Fibroblast of the aortic adventitia (primary cell): ENCODE results near the gene PDZD2. TPM values are rescaled to one million over a fixed set of nuclear protein-coding genes. Genes with fewer than 3 reads are reported as not detected.

Experiments
- DNase-seq: peaks from one replicate; pipeline ENCODE4 v3.0.0-alpha.2; 2010; ENCODE audit warnings: low read depth
- H3K4me3 ChIP-seq: 2 replicates; pipeline ENCODE4 v1.5.1; 2011; ENCODE audit warnings: low read depth, mild to moderate bottlenecking, control low read depth, low read length, moderate library complexity
- CTCF ChIP-seq: IDR thresholded peaks from 2 replicates; pipeline ENCODE4 v1.5.1; 2011; ENCODE audit warnings: mild to moderate bottlenecking, low read length, control low read depth, inconsistent platforms; ENCODE audit not compliant: insufficient read depth
- total RNA-seq: library from RNA; depleted of rRNA; stranded (reverse); fragments of >200 nt; gene quantifications from 2 replicates; pipeline ENCODE4 v1.2.3, GENCODE V29; 2012; ENCODE audit warnings: low replicate concordance

The PDZD2 gene
- total RNA-seq, 1 donor: under 0.01 TPM

DNA sequence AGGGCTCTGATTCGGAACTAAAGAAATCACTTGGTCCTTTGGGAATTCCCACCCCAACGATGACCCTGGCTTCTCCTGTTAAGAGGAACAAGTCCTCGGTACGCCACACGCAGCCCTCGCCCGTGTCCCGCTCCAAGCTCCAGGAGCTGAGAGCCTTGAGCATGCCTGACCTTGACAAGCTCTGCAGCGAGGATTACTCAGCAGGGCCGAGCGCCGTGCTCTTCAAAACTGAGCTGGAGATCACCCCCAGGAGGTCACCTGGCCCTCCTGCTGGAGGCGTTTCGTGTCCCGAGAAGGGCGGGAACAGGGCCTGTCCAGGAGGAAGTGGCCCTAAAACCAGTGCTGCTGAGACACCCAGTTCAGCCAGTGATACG, 451.8 kb downstream of the PDZD2 start:
- H3K4me3 ChIP-seq: no peak overlapping the region
- TF ChIP-seq CTCF: no peak
- no peak for DNase-seq

GRCh38 chr5:32092938-32093812, 454.2 kb downstream of the PDZD2 start:
- TF ChIP-seq CTCF: peak; percentile 70
- H3K4me3 ChIP-seq: no peak overlapping the region
- peak; percentile 80 for DNase-seq

DNA sequence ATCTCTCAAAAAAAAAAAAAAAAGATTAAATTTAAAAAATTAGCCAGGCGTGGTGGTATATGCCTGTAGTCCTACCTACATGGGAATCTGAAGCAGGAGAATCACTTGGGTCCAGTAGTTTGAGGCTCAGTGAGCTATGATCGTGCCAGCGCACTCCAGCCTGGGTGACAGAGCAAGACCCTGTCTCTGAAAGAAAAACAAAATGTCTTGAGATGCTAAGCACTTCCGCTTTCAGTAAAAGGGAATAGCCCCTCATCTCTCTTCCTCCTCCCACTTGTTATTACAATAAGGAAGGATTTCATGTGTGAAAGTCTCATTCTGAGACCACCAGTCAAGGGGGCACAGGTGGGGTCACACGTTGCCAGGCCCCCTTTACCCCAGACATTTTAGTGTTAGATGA, 455.8 kb downstream of the PDZD2 start:
- no peak for DNase-seq
- H3K4me3 ChIP-seq: no peak overlapping the region
- no peak for TF ChIP-seq CTCF

DNA sequence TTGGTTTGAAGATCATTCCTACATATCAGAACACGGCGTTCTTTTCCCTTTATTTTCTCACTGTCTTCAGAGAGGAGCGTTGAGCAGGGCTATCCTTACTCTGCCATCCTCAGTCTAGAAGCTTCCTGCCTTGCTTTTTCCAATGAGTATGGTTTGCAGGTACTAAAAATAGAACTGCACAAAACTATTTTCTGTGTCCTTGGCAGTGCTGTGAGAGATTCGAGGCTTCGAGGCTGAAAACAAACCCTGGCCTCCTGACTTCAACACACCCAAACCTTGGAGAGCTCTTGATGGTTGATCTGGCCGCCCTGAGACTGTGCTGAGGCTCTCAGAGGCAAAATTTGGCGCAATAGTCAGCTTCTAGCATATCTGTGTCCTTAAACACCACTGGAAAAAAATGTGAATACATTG, 456.3 kb downstream of the PDZD2 start:
- DNase-seq: peak; percentile 67
- no peak overlapping the region for H3K4me3 ChIP-seq
- TF ChIP-seq CTCF: no peak

DNA sequence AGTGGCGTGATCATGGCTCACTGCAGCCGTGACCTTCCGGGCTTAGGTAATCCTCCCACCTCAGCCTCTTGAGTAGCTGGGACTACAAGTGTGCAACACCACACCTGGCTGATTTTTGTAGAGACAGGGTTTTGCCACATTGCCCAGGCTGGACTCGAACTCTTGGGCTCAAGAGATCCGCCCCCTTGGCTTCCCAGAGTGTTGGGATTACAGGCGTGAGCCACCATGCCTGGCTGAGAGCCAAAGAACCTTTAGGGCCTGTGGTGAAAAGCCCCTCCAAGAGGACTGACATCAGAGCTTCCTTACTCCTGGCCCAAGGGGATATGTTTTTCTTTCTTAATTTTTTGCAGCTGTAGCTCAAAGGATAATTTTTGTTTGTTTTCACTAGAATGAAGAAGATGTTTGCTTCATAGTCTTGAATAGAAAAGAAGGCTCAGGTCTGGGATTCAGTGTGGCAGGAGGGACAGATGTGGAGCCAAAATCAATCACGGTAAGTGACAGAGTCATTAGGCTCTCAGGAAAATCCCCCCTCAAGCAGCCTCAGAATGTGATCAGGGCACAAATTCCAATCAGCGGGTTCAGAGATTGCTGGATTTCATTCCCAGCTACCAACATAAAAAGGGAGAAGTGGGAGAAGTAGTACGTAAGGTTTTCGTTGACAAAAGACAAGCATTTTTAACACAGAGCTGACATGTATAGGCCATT, 458.1 kb downstream of the PDZD2 start:
- DNase-seq: no peak
- H3K4me3 ChIP-seq: no peak overlapping the region
- TF ChIP-seq CTCF: no peak

DNA sequence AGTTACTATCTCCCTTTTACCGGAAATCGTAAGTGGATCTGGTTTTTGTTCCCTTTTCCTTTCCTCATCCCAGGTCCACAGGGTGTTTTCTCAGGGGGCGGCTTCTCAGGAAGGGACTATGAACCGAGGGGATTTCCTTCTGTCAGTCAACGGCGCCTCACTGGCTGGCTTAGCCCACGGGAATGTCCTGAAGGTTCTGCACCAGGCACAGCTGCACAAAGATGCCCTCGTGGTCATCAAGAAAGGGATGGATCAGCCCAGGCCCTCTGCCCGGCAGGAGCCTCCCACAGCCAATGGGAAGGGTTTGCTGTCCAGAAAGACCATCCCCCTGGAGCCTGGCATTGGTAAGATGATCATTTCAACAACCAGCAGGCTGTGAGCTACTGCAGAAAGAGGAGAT, 459.4 kb downstream of the PDZD2 start:
- no peak for DNase-seq
- H3K4me3 ChIP-seq: no peak overlapping the region
- no peak for TF ChIP-seq CTCF
